Stimulated activated naive B cell treated with anti-CD40 and anti-IgM and Interleukin-4, amounts not matched to agents 10 μg/mL and 1 μg/mL and 100 μg/mL, for 72 hours (primary cell): Measurements from ENCODE around the gene CR1L.
"Not testable (repeated sequence)": the region's sequence is repeated elsewhere in the genome, so short reads cannot be mapped to it uniquely, and the experiment has no call there.

Experiments
- ATAC-seq, 2 donors: fragments of 150-1000 bp; cut with Tn5 transposase; replicated peaks; 2 replicates each; pipeline ENCODE4 v1.10.0; 2021; ENCODE audit warnings: moderate library complexity in 1 of 2
- DNase-seq: peaks from one replicate; pipeline ENCODE4 v3.0.0; 2021
- H3K27ac Mint-ChIP-seq: one replicate; pipeline ENCODE4 v1.8.0; 2022; ENCODE audit warnings: mild to moderate bottlenecking, mixed read lengths
- H3K27me3 Mint-ChIP-seq, 2 donors: one replicate each; pipeline ENCODE4 v1.8.0; 2022; ENCODE audit warnings: mixed read lengths in 2 of 2
- H3K36me3 Mint-ChIP-seq, 2 donors: one replicate each; pipeline ENCODE4 v1.8.0; 2022; ENCODE audit warnings: mixed read lengths in 2 of 2, mild to moderate bottlenecking in 1 of 2
- H3K4me1 Mint-ChIP-seq, 2 donors: one replicate each; pipeline ENCODE4 v1.8.0; 2022; ENCODE audit warnings: mixed read lengths in 2 of 2, mild to moderate bottlenecking in 1 of 2
- H3K4me3 Mint-ChIP-seq, 2 donors: one replicate each; pipeline ENCODE4 v1.8.0; 2022; ENCODE audit warnings: mild to moderate bottlenecking in 2 of 2, mixed read lengths in 2 of 2, moderate library complexity in 1 of 2
- H3K9me3 Mint-ChIP-seq, 2 donors: one replicate each; pipeline ENCODE4 v1.8.0; 2022; ENCODE audit warnings: mixed read lengths in 2 of 2, mild to moderate bottlenecking in 1 of 2

CR1L gene

DNA sequence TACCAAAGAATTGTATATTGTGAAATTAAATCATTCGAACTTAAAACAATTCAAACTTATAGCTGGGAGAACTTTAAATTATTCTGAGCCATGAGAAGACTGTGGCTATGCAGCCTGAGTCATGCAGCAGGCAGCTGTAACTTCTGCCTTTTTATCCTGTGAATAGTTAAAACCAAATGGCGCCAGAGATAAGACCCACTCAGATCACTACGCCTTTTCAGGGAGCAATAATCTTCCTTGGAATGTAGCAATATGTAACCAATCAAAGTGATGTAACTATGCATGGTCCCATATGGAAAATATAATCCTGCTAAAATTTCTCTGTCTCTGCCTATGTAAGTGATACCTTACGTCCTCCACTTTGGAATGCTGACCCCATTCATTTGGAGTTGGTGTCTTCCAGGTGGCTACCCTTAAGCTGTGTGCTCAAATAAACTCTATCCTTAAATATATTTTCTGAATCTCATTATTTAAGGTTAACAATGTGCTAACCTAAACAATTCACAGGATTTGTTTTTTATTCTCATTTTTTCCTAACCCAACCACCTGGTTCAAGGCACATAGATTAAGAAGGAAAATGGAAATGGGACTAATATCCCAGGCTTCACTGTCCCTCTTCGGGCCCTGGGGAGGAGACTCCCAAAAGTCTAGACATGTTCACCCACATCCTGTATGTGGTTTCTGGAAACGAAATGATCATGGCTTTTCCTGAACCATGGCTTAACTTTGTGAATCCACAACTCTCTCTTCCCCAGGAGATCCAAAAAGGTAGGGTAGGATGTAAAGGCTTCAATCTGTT lies 35.9 kb downstream of the CR1L start:
- not testable (repeated sequence) for H3K27ac Mint-ChIP-seq, H3K4me1 Mint-ChIP-seq, ATAC-seq, H3K4me3 Mint-ChIP-seq, H3K36me3 Mint-ChIP-seq, H3K27me3 Mint-ChIP-seq, DNase-seq, H3K9me3 Mint-ChIP-seq

DNA sequence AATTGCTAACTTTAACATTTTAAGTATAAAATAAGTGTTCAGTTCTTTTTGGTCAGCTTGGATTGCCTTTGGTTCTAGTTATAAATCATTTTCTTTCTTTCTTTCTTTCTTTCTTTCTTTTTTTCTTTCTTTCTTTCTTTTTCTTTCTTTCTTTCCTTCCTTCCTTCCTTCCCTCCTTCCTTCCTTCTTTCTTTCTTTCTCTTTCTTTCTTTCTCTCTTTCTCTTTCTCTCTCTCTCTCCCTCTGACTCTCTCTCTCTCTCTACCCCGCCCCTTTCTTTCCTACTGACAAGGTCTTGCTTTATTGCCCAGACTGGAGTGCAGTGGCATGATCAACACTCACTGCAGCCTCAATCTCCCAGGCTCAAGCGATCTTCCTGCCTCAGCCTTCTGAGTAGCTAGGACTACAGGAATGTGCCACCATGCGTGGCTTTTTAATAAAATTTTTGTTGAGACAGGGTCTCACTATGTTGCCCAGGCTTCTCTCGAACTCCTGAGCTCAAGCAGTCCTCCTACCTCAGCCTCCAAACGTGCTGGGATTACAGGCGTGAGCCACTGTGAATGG lies 38.0 kb downstream of the CR1L start:
- not testable (repeated sequence) for H3K4me3 Mint-ChIP-seq, H3K36me3 Mint-ChIP-seq, H3K4me1 Mint-ChIP-seq, H3K27ac Mint-ChIP-seq, H3K27me3 Mint-ChIP-seq, H3K9me3 Mint-ChIP-seq, ATAC-seq, DNase-seq

DNA sequence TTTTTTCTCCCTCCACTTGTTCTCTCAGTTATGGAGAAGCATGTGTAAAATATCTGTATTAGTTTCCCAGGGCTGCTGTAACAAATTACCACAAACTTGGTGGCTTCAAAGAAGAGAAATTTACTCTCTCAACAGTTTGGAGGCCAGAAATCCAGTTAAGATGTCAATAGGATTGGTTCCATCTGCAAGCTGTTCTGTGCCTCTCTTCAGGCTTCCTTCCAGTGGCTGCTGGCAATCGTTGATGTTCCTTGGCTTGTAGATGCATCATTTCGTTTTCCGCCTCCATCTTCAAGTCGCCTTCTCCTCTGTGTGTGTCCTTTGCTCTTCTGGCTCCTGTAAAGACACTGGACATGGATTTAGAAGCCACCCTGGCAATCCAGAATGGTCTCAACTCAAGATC lies 45.6 kb downstream of the CR1L start:
- not testable (repeated sequence) for H3K27ac Mint-ChIP-seq, H3K36me3 Mint-ChIP-seq, ATAC-seq, H3K4me3 Mint-ChIP-seq, DNase-seq, H3K4me1 Mint-ChIP-seq, H3K9me3 Mint-ChIP-seq
- H3K27me3 Mint-ChIP-seq: peaks cover 12 to 13% of the 10 kb centered on the region in 2 donors

DNA sequence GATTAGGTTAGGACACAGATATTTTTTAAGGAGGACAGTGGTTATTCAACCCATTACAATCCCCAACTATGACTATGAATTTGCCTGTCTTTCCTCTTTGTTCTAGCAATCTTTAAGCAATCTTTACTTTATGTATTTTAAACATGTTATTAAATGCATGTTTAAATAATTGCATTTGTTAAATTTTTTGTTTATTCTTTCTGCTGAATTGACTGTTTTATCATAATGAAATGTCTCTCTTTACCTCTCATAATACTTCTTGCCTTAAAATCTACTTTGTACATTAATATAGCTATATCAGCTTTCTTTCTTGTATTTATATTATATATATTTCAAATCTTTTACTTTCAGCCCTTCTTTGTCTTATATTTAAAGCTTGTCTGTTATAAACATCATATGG lies 46.1 kb downstream of the CR1L start:
- ATAC-seq (no peak), DNase-seq (no peak)
- Mint-ChIP-seq H3K27me3 (peaks cover 12 to 13% of the 10 kb centered on the region in 2 donors), H3K9me3 (peaks cover 0 to 2% of the 10 kb centered on the region in 2 donors), H3K4me1 (no peaks in the 10 kb centered on the region), H3K36me3 (no peaks in the 10 kb centered on the region), H3K27ac (no peak overlapping the region), H3K4me3 (no peak overlapping the region)

DNA sequence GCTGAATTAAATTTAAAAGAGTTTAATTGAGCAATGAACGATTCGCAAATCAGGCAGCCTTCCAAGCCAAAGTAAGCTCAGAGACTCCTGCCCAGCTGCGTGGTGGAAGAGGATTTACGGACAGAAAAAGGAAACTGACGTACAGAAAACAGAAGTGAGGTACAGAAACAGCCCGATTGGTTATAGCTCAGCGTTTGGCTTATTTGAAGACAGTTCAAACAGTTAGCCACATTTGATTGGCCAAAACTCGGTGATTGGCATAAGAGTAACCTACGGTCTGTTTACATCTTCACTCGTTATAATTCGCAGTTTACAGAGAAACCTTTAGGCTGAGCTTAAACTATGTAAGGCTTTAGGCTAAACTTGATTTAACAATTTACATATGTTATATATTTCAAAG lies 46.9 kb downstream of the CR1L start:
- Mint-ChIP-seq H3K4me3 (no peak overlapping the region), H3K36me3 (no peaks in the 10 kb centered on the region), H3K9me3 (no peaks in the 10 kb centered on the region), H3K27me3 (peaks cover 12 to 13% of the 10 kb centered on the region in 2 donors), H3K27ac (no peak overlapping the region), H3K4me1 (no peaks in the 10 kb centered on the region)
- ATAC-seq (no peak), DNase-seq (no peak)

DNA sequence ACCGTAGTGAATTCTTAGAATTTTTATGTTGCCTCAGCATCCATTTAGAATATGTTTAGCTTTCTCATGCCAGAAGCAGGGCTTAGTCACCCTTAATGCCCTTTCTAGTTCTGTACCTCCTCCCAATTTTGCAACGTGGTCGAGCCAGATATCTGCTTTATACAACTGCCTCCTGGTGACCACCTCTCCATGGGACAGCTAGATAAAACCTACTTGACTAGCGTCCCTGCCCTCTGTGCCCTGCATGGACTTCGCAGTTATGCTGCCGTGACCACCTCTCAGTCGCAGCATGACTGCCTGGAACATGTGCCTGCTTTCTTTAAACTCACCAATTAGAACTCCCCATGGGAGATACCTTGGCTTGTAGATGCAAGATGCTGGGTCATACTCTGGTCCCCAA lies 47.4 kb downstream of the CR1L start:
- H3K4me3 Mint-ChIP-seq, H3K4me1 Mint-ChIP-seq, H3K9me3 Mint-ChIP-seq, H3K36me3 Mint-ChIP-seq, ATAC-seq, H3K27ac Mint-ChIP-seq, DNase-seq: not testable (repeated sequence)
- H3K27me3 Mint-ChIP-seq: peaks cover 12 to 13% of the 10 kb centered on the region in 2 donors

DNA sequence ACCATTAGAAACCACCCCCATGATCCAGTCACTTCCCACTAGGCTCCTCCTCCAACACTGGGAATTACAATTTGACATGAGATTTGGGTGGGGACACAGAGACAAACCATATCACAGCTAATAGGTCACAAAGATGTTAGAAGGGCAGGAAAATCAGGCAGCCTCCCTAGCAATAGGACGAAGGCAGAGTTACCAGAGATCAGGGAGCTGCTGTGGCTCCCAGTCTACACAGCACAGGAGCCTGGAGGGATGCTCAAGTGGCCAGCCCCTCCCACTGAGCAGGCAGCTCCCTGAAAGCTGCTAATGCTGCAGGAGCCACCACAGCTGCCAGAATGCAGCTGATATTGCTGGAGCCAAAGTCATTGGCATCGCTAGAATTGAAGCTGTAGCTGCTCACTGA lies 51.0 kb downstream of the CR1L start:
- Mint-ChIP-seq H3K4me1 (no peaks in the 10 kb centered on the region), H3K27ac (no peak overlapping the region), H3K4me3 (no peak overlapping the region), H3K9me3 (no peaks in the 10 kb centered on the region), H3K36me3 (no peaks in the 10 kb centered on the region), H3K27me3 (peaks cover 12 to 14% of the 10 kb centered on the region in 2 donors)
- ATAC-seq (no peak), DNase-seq (no peak)

DNA sequence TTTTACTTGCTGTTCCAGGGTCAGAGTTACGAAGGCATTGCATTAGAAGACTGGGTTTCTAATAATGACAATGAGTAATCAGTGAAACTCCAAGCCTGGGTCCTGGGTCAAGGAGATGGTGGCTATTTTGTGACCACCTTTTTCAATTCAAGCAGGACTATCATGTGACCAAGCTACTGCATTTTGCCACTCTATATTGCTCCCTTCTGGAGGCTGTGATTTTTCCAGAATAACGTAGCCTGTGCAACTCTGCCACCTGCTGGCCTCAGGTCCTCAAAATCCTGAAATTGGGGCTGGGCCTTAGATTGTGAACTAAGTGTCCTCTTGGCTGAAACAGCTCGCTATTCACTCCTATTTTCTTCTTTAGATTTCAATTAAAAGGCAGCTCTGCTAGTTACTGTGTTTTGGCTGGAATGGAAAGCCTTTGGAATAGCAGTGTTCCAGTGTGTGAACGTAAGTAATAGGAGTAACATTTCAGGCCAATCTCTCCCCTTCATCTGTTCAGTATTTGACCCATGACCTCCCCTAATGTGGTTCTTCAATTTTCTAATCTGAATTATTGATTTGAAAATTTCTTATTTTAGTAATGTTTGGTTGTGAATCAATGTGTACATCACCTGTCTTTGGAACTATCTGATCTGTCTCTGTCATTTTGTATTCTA lies 54.0 kb downstream of the CR1L start:
- H3K4me1 Mint-ChIP-seq: no peaks in the 10 kb centered on the region
- H3K27me3 Mint-ChIP-seq: peaks cover 5 to 8% of the 10 kb centered on the region in 2 donors
- no peaks in the 10 kb centered on the region for H3K36me3 Mint-ChIP-seq
- no peak overlapping the region for H3K4me3 Mint-ChIP-seq
- ATAC-seq: peak; percentile 58 to 68
- no peak overlapping the region for H3K27ac Mint-ChIP-seq
- no peaks in the 10 kb centered on the region for H3K9me3 Mint-ChIP-seq
- no peak for DNase-seq

DNA sequence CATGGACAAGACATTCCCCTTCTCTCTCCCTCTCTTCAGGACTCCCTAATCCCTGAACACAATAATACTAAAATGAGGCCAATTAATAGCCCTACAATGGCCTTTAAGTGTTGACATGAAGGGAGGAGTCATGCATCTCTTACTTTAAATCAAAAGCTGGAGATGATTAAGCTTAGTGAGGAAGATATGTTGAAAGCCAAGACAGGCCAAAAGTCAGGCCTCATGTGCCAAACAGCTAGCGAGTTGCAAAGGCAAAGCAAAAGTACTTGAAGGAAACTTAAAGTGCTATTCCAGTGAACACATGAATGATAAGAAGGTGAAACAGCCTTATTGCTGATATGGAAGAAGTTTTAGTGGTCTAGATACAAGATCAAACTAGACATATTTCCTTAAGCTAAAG lies 57.4 kb downstream of the CR1L start:
- Mint-ChIP-seq H3K4me3 (no peak overlapping the region), H3K27me3 (peaks cover 5% of the 10 kb centered on the region in 2 donors), H3K4me1 (no peaks in the 10 kb centered on the region), H3K9me3 (no peaks in the 10 kb centered on the region), H3K36me3 (no peaks in the 10 kb centered on the region), H3K27ac (no peak overlapping the region)
- ATAC-seq (no peak), DNase-seq (no peak)

DNA sequence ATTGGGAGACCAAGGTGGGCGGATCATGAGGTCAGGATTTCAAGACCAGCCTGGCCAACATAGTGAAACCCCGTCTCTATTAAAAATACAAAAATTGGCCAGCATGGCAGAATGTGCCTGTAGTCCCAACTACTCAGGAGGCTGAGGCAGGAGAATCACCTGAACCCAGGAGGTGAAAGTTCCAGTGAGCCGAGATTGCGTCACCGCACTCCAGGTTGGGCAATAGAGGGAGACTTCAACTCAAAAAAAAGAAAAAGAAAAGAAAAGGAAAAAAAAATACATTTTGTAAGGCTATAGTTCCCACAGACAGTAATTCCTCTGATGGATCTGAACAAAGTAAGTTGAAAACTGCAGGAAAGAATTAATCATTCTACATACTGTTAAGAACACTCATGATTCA lies 58.8 kb downstream of the CR1L start:
- Mint-ChIP-seq H3K9me3 (no peaks in the 10 kb centered on the region), H3K4me1 (no peaks in the 10 kb centered on the region), H3K4me3 (no peak overlapping the region), H3K27ac (no peak overlapping the region), H3K36me3 (no peaks in the 10 kb centered on the region), H3K27me3 (no peaks in the 10 kb centered on the region)
- DNase-seq (no peak), ATAC-seq (no peak)

DNA sequence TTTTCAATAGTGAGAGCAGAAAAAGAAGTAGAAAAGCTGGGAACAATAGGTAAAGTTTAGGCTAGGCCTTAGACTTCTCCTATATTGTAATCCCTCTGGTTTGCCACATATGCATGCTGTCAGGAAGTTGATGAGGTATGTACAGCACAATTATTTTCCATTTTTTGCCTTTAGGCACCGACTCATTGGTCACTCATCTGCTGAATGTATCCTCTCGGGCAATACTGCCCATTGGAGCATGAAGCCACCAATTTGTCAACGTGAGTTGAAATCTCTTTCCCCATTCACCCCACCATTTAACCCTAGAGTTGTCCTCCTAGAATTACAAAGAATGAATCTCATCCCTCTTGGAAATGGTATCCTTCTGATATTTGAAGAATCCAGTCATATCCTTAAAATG lies 63.1 kb downstream of the CR1L start:
- H3K27me3 Mint-ChIP-seq, ATAC-seq, H3K36me3 Mint-ChIP-seq, DNase-seq, H3K9me3 Mint-ChIP-seq, H3K4me3 Mint-ChIP-seq, H3K27ac Mint-ChIP-seq, H3K4me1 Mint-ChIP-seq: not testable (repeated sequence)

DNA sequence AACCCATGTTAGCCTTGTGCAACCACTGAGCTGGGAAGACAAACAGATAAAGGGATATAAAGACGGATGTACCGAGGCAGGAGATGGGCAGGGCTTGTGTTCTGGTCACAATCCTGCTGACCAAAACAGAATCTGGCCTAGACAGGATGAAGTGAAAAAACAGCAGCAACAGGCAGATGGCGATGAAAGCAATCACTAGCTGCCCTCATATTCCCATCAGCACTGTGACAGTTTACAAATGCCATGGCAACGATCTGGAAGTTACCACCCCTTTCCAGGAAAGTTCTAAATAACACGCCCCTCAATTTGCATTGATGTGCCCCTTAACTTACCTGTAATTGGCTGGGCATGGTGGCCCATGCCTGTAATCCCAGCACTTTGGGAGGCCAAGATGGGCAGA lies 66.4 kb downstream of the CR1L start:
- H3K4me1 Mint-ChIP-seq: no peaks in the 10 kb centered on the region
- ATAC-seq (no peak), DNase-seq (no peak)
- no peak overlapping the region for H3K27ac Mint-ChIP-seq
- H3K36me3 Mint-ChIP-seq: no peaks in the 10 kb centered on the region
- H3K9me3 Mint-ChIP-seq: no peaks in the 10 kb centered on the region
- peaks cover 0 to 5% of the 10 kb centered on the region in 2 donors for H3K27me3 Mint-ChIP-seq
- no peak overlapping the region for H3K4me3 Mint-ChIP-seq

DNA sequence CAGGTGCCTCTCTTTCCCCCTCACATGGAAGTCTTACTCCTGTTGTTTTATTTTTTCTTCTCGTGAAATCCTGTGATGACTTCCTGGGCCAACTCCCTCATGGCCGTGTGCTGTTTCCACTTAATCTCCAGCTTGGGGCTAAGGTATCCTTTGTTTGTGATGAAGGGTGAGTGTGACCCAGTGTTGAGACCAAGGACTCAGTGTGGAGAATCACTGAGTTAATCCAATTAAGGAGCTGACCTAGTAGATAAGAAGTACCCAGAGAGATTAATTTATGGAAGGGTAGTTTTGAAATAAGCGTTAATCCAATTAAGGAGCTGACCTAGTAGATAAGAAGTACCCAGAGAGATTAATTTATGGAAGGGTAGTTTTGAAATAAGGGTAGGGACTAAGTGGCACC lies 67.8 kb downstream of the CR1L start:
- H3K27me3 Mint-ChIP-seq, H3K9me3 Mint-ChIP-seq, H3K27ac Mint-ChIP-seq, H3K4me3 Mint-ChIP-seq, H3K4me1 Mint-ChIP-seq, H3K36me3 Mint-ChIP-seq, ATAC-seq, DNase-seq: not testable (repeated sequence)

DNA sequence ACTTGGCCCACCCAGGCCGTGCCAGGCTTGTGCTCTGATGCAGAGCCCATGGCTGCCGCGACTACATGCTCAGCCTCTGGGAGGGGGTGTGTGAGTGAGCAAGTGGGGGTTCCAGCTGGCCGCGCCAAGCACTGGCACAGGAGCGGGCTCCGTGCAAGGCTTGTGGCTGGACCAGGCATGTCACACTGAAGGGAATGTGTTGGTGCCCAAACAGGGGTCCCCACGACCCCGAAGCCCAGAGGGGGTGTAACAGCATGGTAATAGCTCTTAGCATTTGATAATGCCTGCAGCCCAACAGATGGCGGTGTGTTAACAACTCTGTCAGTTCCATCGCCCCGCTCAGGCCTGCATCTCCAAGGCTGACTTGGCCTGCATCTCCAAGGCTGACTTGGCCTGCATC lies 68.6 kb downstream of the CR1L start:
- Mint-ChIP-seq H3K36me3 (no peaks in the 10 kb centered on the region), H3K4me1 (no peaks in the 10 kb centered on the region), H3K9me3 (no peaks in the 10 kb centered on the region), H3K27ac (no peak overlapping the region), H3K27me3 (peaks cover 5% of the 10 kb centered on the region in 2 donors), H3K4me3 (no peak overlapping the region)
- ATAC-seq (no peak), DNase-seq (no peak)

DNA sequence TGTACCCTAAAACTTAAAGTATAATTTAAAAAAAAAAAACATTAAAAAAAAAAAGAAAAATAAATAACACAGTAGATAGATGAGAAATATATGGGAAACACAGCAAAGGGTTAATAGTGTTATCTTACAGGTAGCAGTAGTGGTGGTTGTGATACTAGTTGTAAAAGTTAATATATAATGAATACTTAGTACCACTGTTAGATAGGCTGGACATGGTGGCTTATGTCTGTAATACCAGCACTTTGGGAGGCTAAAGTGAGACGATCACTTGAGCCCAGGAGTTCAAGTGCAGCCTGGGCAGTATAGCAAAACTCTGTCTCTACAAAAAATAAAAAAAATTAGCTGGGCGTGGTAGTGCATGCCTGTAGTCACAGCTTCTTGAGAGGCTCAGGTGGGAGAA lies 74.3 kb downstream of the CR1L start:
- Mint-ChIP-seq H3K27ac (no peak overlapping the region), H3K4me1 (no peaks in the 10 kb centered on the region), H3K27me3 (peaks cover 5 to 10% of the 10 kb centered on the region in 2 donors), H3K9me3 (peaks cover 0 to 2% of the 10 kb centered on the region in 2 donors), H3K4me3 (no peak overlapping the region), H3K36me3 (no peaks in the 10 kb centered on the region)
- ATAC-seq (no peak), DNase-seq (no peak)
